Colonic mucosa (tissue), 4 donors: ENCODE measurements around the gene COX7B2. TPM values are rescaled to one million over a fixed set of nuclear protein-coding genes. Genes with fewer than 3 reads are reported as not detected.

Experiments used
- DNase-seq: peaks from one replicate; pipeline ENCODE4 v3.0.0-alpha.2; 2020
- H3K27ac ChIP-seq: fragments of 200-600 bp; one replicate; pipeline ENCODE4 v1.8.0; 2021
- H3K27me3 ChIP-seq: fragments of 200-600 bp; one replicate; pipeline ENCODE4 v1.8.0; 2021
- H3K36me3 ChIP-seq: fragments of 200-600 bp; one replicate; pipeline ENCODE4 v1.8.0; 2021
- H3K4me1 ChIP-seq: fragments of 200-600 bp; one replicate; pipeline ENCODE4 v1.8.0; 2021; ENCODE audit warnings: mild to moderate bottlenecking
- H3K4me3 ChIP-seq: fragments of 200-600 bp; one replicate; pipeline ENCODE4 v1.8.0; 2021
- H3K9ac ChIP-seq, 2 donors: one replicate each; pipeline ENCODE4 v1.7.0; 2013; ENCODE audit warnings: control low read depth in 2 of 2, low read depth in 2 of 2, low read length in 2 of 2
- H3K9me3 ChIP-seq: fragments of 200-600 bp; one replicate; pipeline ENCODE4 v1.8.0; 2021
- CTCF ChIP-seq: fragments of 200-600 bp; IDR thresholded peaks from one replicate; pipeline ENCODE4 v1.8.0; 2022; ENCODE audit warnings: antibody characterized with exemption, mild to moderate bottlenecking
- intact Hi-C: fragments of 100-400 bp; cut with DNase I; formaldehyde crosslinking; loops from one replicate; pipeline ENCODE4 v1.14.1; 2022
- total RNA-seq, 2 donors: library from RNA; stranded (reverse); fragmentation: NEBNext Ultra II Directional in 1 of 2; extraction: Animal tissue kit (Norgen Biotek cat#: 25700) in 1 of 2; gene quantifications; one replicate each; pipeline ENCODE4 v1.2.1, GENCODE V29; 2021
- donor health status: healthy.
- donor health status: DM: no; HTN: no; CAD: no.
- donor health status: DM: no; HTN: no; CAD: no.

COX7B2 gene
- total RNA-seq, 2 donors from 2014 or later: not detected

GRCh38 chr4:46930891-46931290 is 21.8 kb upstream of the COX7B2 start:
- Histone ChIP-seq H3K4me3 (no peak overlapping the region), H3K4me1 (no peaks in the 10 kb centered on the region), H3K9ac (no peak overlapping the region), H3K36me3 (no peaks in the 10 kb centered on the region), H3K27me3 (no peaks in the 10 kb centered on the region), H3K9me3 (no peaks in the 10 kb centered on the region), H3K27ac (no peak overlapping the region)
- DNase-seq: no peak
- intact Hi-C loops: loop anchor here (10.0 kb wide), 2 partner anchors 104 to 194 kb away; partner anchors contain the start of gene GABRB1
- no peak for TF ChIP-seq CTCF

- Histone ChIP-seq H3K36me3 (no peaks in the 10 kb centered on the region), H3K27me3 (no peaks in the 10 kb centered on the region), H3K9ac (no peak overlapping the region), H3K27ac (no peak overlapping the region), H3K9me3 (no peaks in the 10 kb centered on the region), H3K4me1 (no peaks in the 10 kb centered on the region), H3K4me3 (no peak overlapping the region)
- intact Hi-C loops: no loop called here
- TF ChIP-seq CTCF: no peak
- no peak for DNase-seq
These were observed 18.2 kb upstream of the COX7B2 start for GRCh38 chr4:46927201-46927600.

- Histone ChIP-seq H3K27ac (no peak overlapping the region), H3K4me3 (no peak overlapping the region), H3K27me3 (no peaks in the 10 kb centered on the region), H3K36me3 (no peaks in the 10 kb centered on the region), H3K4me1 (no peaks in the 10 kb centered on the region), H3K9me3 (no peaks in the 10 kb centered on the region), H3K9ac (no peak overlapping the region)
- TF ChIP-seq CTCF: no peak
- intact Hi-C loops: no loop called here
- DNase-seq: no peak
These were observed 15.9 kb upstream of the COX7B2 start for GRCh38 chr4:46924789-46925529.

- no peaks in the 10 kb centered on the region for H3K9me3 ChIP-seq
- no peak overlapping the region for H3K27ac ChIP-seq
- intact Hi-C loops: no loop called here
- no peaks in the 10 kb centered on the region for H3K4me1 ChIP-seq
- no peak for TF ChIP-seq CTCF
- no peak overlapping the region for H3K9ac ChIP-seq
- H3K27me3 ChIP-seq: no peaks in the 10 kb centered on the region
- H3K4me3 ChIP-seq: no peak overlapping the region
- no peaks in the 10 kb centered on the region for H3K36me3 ChIP-seq
- DNase-seq: no peak
These were observed 13.2 kb upstream of the COX7B2 start for GRCh38 chr4:46922205-46922604.

- no peaks in the 10 kb centered on the region for H3K36me3 ChIP-seq
- no peak for TF ChIP-seq CTCF
- no peaks in the 10 kb centered on the region for H3K9me3 ChIP-seq
- no peak overlapping the region for H3K4me3 ChIP-seq
- no peaks in the 10 kb centered on the region for H3K27me3 ChIP-seq
- no peak overlapping the region for H3K27ac ChIP-seq
- no peak overlapping the region for H3K9ac ChIP-seq
- DNase-seq: no peak
- intact Hi-C loops: no loop called here
- no peaks in the 10 kb centered on the region for H3K4me1 ChIP-seq
These were observed 897 bp downstream of the COX7B2 start for GRCh38 chr4:46908148-46908547.
